RPMI8226 (cell line): ENCODE results near the gene GPX3.

ENCODE experiments used
- DNase-seq: peaks from one replicate; pipeline ENCODE4 v3.0.0-alpha.2; 2015

GPX3 gene

DNA sequence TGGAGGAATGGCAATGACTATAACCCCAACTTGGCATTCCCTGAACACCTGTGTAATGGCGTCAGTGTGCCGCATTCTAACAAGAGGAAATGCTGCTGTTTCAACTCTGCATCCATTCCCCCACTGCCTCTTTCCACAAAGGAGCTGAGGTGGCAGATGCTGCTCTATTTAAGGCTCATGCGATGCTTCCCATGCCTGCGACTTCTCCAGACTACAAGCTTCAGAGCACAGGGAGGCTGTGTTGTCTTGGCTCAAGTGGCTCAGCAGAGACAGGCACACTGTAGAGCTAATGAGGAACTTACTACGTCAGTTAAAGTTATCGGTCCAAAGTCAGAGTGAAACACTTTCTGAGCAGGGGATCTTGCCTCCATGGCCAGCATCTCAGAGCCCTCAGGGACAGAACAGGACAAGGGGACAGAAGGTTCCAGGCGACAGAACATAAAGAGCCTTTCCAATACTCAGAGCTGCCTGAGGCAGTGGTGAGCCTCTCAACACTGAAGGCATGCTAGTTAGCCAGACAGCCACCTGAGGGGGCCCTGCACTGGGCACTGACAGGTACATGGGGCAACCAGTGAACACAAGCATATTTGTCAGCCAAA is 38.6 kb downstream of the GPX3 start:
- peak; percentile 73 for DNase-seq

DNA sequence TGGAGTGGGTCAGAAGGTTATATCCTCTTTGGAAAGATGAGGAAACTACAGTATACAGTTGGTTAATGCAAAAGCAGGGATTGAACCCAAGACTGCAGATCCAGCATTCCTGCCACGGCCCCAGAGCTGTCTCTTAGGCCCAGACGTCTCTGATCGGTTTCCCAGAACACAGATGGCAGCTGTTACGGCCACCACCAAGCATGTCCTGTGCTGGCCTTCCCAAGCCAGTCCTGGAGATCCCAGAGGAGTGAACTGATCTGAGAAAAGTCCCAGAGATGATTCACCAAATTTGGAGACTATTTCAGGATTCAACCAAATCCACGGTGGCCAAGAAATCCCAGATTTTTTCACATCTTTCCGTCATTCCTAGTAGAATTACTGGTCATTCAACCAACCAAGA is 40.4 kb downstream of the GPX3 start:
- DNase-seq, result no peak

DNA sequence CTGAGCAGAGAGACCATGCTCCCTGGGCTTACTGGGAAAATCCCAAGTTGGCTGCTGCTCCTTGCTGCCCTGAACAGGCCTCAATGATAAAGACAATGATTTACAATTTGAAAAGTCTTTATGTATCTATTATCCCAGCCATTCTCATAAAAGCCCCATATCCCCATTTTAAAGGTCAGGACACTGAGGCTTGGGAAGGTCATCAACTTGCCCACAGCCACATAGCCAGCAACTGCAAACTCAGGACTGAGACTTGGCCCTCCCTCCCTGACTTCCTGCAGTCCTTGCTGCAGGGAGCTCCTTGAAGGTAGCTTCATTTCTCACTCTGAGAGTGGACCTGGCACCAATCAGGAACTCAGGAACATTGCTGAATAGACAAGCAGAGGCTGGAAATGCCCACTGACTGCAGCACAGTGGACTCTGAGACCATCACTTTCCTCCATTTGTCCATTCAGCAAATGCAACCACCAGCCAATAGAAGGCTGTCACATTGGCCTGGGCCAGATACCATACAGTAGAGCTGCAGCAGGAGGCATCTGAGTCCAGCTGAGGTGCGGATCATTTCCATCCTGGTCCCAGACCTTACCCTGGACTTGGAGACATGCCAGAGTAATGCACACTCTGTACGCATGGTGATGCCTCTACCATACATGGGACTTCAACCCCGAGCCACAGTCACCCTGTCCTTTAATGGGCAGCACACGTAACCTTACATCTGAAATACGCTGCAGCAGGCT is 42.2 kb downstream of the GPX3 start:
- no peak for DNase-seq

DNA sequence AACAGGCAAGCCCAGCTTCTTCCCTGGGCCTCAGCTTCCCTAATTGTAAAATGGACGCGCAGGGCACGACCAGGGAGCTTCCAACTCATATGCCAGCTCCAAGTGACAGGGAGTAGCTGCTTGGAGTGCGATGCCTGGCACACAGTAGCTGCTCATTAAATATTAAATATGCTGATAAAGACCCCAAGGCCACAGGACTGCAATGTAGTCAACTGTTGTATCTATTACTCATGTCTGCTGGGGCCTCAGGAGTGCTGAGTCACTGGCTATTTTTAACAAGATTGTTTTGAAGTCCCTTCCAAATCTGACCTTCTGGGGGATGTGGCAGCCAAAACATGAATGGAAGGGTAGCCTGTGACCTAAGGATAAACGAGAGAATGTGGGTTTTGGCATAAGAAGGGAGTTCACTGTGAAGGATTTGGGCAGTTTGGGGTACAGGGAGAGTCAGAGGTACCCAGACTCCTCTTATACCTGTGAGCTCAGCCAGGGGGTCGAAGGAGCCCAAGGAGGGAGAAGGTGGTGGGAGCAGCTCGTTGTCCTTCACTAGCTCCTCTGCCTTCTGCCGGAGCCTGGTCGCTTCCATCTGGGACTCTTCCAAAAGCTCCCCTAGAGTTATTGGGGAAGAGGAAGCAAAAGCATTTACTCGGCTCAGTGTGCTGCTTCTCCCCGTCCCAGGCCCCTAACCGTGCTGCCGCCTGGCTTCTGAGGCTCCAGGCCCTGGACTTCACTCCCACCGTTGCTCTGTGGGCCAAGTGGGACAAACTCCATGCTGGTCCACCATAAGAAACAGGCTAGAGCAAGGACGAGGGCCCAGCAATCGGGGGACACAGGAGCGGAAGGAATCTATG is 43.0 kb downstream of the GPX3 start:
- no peak for DNase-seq

DNA sequence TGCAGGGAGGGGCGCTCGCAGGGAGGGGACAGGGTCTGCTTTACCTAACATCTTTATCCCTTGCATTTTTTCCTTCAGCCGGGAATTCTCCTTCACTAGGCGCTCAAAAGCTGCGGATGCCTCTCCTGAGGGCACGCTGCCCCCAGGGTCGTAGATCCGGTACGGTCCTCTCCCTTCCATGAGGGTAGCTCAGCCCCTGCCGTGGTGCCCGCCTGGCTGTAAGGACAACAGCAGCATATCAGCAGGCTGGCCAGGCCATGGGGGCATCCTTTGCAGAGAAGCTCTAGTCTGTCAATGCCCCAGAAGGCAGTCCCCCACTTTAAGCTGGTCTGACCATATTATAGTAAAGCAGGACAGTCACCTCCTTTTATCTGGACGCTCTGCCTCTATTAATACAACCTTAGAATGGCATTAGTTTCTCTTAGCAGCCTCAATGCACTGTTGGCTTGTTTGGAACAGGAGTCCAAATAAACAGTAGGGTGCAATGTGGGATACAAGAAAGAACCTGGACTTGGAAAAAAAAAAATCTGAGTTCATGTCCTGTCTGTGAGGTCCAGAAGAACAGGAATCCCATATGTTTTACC is 44.6 kb downstream of the GPX3 start:
- DNase-seq, result no peak

DNA sequence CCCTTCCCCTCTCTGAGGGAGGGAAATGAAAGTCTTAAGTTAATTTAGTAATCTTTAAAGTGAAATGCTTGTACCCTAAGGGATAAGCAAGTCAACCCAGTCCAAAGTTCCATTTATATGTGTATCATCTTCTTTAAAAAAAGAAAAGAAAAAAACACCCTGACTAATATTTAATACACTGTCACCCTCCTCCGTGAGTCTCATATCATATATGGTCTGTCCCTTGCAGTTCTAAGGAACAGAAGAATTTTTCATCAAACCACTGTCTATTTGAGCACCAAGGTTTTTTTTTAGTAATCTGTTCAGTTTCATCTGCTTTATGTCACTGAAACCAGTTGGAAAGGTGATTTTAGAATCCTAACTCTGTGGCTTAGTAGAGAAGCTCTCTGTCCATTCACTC is 45.2 kb downstream of the GPX3 start:
- DNase-seq, result no peak

DNA sequence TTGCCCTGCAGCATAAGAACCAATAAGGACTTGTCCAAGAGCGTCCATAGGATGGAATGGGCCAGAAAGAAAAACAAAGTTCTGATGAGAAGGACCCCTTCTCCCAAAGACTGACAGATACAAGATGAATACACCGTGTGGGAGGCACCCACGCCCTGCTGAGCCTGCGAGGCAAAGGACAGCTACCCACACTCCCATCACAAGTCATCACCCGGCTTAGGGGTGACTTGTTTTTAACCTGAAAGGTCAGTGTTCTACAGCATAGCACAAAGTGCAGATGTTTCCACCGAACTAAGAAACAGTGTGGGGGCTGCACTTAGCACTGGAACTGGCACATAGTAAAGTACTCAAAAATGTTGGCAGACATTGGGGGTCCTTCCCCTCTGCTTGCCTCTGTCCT is 46.5 kb downstream of the GPX3 start:
- DNase-seq, result no peak

DNA sequence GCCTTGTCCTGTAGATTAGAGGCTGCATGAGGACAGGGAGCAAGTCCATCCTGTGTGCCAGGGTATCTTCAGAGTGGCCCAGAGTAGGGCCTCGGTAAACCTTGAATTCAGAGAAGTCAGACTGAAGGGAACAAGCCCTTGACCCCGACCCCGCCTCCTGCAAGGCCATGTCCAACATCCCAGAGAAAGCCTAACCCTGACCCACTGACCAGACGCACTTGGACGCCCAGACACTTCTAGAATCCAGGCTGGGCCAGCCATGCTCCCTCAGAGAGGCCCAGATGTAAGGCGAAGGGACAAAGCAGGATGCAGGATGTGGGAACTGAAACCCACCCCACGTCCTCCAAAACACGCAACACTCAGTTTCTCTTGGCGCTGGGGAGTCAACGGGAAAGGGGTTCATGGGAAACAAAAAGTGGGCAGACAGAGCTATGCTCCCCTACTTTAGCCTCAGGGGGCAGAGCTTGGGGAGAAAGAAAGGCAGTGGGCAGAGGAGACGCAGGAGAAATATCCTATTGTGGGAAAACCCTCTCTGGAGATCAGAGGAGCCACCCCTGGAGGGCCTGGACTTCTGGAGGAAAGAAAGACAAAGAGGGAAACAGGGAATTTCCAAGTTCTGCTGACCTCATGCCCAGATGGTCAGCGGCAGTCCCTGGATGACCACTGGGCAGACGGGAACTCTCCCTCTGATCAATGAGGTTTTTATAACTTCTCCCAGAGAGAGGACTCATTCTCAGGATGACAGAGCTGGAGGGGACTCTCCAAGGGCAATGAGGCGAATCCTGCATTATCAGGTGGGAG is 47.4 kb downstream of the GPX3 start:
- DNase-seq, result no peak

DNA sequence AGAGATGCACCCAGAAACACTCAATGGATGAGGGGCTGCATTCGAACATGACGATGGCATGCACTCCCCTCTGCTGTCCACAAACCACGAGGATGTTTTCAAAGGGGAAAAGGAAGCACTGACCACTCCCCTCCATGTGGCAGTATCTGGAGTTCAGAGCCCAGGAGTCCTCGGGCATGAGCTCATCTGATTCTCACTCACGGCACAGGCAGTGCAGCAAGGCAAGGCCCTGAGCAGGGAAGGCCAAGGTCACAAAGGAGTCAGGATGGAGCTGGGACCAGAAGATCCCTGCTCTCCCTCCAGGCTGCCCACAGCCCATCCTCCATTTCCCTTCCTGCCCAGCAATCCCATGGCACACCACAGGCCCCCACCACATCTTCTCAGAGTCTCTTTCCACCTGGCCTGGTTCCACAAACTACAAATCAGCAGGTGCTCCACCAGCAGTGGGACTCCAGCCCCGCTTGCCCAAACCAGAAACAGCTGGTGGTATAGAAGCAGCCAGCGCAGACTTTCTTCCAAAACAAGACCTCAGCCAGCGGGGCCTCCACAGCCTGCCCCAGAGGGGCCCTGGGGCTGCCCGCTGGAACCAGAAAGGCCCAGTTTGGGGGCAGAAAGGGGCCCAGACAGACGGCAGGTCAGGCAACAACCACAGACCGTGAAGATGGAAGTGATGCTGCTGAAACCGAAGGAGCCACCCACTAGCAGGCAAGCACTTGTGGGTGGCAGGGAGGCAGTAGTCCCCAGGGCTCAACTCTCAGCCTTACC is 48.2 kb downstream of the GPX3 start:
- DNase-seq, result no peak

DNA sequence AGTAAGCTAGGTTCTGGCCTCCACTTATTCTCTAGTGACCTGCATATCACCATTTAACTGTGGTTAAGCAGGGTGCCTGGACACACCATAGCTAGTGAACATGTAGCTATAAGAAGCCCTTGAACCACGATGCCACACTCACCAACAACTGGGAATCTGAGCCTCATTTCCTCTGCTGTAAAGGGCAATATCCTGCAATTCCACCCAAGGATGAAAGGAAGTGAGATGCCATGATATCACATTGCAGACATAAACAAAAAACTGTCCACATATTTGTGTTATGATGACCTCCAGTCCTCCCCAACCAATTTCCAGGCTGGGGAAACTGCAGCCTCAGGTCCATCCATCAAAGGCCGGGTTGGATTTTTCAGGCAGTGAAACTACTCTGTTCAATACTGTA is 50.1 kb downstream of the GPX3 start:
- DNase-seq, result no peak

DNA sequence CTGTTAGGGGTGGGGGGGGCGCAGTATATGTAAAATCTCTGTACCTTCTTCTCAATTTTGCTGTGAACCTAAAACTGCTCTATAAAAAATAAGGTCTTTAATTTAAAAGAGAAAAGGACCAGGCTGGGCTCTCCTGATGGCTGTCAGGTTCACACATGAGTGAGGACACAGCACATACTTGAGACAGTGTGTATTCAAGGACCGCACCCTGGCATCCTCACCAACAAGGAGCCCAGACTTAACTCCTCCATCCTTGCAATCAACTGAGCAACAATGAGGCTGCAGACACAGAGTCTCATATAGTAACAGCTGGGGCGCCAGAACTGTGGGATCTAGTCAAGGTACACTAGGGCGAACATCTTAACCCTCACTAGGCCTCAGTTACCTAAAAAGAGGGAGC is 50.6 kb downstream of the GPX3 start:
- DNase-seq, result no peak

DNA sequence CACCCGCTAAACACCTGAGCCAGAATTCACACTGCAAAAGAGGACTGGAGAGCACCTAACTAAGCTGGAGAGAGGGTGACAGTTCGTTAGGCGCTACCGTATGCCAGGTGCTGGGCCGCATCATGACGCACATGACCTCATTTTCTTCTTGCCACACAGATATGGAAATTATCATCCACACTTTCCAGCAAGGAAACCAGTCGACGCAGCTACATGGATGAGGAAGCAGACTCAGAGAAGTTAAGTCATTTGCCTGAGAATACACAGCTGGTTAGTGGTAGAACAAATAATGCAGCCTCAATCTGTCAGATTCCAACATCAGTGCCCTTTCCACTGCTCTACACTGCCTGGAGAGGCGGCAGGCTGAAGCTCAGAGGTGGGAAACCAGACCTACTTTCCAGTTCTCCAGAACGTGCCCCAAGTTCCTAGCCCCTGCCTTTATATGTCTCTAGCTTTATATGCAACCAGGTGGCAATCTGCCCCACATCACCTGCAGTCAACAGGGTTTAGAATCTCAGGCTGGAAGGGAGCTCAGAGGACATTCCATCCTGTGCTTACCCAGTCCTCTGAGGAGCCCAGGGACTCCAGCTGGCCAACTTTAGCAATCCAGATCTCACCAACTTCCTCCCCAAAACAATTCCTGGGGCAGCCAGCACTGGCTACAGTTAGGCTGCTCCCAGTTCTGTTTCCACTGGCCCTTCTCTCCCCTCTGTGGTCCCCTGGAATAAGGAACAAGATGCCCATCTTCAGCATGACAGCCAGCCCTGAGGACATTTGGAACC is 51.6 kb downstream of the GPX3 start:
- no peak for DNase-seq

DNA sequence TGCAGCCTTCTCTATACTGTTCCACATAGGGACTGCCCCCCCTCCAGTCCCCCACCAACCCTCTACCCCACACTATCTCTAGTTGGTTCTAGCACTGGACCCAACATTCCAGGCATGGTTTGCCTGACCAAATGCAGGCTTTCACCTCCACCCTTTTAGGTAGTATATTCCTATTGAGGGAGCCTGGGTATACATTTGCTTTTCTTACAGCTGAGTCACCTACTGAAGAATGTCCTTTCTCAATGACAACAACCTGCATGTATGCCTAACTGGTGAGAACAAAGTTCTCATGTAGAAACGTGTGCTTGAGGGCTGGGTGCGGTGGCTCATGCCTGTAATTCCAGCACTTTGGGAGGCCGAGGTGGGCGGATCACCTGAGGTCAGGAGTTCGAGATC is 52.2 kb downstream of the GPX3 start:
- no peak for DNase-seq

DNA sequence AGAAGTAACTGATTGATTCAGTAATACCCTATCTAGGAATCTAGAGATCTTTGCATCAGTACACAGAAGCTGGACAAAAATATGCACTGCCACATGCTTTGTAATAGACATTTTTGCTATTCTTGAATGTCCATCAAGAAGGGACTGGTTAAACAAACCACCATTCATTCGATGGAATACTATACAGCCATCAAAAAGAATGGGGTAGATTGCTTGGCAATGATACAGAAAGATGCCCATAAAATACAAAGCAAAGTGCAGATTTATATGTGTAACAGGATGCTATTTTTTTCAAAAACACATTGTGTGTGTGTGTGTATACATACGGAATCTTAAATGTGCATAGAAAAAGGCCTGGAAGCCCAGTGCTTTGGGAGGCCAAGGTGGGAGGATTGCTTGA is 52.9 kb downstream of the GPX3 start:
- no peak for DNase-seq

DNA sequence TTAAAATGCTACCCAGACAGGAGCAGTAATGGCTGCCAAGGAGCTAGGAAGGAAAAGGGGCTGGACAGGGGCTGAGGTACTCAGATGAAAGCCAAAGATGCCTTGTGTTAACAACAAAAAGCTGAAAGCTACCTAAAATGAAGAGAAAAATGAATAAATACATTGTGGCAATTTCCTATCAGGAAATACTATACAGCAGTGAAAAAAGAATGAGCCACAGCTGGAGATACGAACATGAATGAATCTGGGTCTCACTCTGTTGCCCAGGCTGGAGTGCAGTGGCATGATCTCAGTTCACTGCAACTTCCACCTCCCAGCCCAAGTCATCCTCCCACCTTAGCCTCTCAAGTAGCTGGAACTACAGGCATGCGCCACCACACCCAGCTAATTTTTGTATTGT is 54.2 kb downstream of the GPX3 start:
- DNase-seq, result no peak

DNA sequence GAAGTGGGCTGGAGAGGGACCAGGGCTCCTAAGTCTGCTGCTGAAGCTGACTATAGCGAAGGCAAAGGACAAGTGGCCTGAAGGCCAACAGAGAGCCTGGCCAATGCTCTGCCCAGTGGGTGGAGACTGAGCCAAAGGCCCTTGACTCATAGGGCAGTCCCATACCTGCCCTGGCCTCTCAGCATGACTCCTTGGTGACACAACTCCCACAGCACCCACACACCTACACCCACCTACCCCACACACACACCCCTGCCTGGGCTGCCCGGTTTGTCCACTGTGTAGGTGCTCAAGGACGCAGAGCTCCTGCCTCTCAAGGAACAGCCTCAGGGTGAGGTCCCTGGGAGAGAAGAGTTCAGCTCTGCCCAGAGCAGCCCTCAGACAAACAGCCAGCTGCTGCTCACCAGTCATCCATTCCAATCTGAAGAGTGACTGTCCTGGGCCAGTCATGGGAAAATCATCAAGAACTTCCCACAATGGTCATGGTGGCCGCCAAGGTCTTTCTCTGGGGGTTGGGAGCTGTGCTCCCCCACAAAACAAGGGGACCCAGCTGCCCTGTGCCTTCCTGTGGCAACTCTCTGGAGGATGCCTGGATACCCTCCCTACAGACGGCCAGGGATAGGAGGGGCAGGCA is 55.4 kb downstream of the GPX3 start:
- DNase-seq, result no peak

DNA sequence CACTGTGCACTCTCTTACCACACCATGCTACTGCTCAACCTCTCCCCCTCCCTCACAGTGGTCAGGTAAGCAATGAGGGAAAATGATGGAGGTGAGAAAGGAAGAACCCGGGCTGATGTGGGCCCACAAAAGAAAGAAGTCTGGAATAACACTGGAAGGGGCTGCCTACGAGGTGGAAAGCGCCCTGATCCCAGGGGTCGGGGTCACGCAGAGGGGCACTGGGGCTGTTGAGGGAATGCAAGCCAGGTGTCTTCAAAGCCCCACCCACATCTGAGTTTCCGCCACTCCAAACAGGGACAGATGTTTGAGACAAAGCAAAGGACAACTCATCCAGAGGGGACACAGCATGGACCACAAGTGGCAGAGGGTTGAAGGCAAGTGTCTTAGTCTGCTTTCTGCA is 56.2 kb downstream of the GPX3 start:
- no peak for DNase-seq

DNA sequence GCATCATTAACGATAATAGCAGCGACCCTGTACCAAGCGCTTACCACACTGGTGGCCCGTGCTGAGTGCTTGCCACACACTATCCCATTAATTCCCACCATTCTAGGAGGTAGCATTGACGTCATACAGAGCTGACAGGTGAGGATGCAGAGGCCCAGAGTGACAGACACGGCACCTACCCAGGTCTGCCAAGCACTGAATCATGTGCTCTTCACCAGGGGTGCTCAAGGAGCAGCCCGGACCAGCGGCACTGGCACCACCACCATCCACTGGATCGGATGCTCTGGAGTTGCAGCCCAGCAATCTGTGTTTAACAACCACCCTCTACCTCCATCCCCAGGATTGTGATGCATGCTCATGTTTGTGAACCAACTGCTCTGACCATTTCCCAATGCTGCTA is 57.0 kb downstream of the GPX3 start:
- DNase-seq, result no peak

DNA sequence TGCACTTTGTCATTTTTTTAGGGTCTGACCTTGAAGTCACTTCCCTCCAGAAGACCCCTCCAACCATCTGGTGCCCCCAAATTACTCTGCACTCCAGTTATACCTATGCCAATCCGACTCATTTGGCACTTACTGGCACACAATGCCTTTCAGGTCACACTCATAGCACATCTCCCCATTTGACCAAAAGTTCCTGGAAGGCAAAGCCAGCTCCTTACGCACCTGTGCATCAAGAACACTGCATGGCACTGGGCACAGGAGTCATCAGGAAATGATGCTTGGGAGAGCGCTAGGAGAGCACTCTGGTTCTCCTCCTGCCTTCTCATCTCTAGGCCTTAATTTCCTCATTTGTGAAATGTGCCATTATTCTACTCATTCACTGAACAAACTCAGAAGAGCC is 57.6 kb downstream of the GPX3 start:
- DNase-seq, result no peak
